HG02884 (cell line): ENCODE measurements around the gene AGBL4.
"Not testable (repeated sequence)": the region's sequence is repeated elsewhere in the genome, so short reads cannot be mapped to it uniquely, and the experiment has no call there.

Source experiments
- ATAC-seq: cut with Tn5 transposase; IDR thresholded peaks from one replicate; pipeline ENCODE4 v1.9.1; 2021; ENCODE audit warnings: mild to moderate bottlenecking, moderate library complexity; ENCODE audit not compliant: unreplicated experiment

Gene AGBL4

DNA sequence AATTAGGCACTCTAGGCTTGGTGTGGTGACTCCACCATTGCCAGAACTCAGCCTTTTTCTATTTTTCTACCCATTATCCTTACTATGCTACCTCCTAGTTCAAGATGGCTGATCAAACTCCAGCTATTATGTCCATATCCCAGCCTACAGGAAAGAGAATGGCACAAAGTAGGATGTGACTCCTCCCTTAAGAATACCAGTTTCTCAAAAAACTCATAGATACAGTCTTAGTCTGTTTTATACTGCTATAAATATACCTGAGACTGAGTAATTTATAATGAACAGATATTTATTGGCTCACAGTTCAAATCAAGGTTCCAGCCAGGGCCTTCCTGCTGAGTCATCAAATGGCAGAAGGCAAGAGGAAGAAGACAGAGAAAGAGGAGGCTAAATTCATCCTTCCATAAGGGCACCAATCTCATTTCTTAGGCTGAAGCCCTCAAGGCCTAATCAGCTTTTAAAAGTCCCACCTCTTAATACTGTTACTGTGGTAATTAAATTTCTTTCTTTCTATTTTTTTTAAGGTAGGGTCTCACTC lies 704.3 kb downstream of the AGBL4 start:
- no peak for ATAC-seq

DNA sequence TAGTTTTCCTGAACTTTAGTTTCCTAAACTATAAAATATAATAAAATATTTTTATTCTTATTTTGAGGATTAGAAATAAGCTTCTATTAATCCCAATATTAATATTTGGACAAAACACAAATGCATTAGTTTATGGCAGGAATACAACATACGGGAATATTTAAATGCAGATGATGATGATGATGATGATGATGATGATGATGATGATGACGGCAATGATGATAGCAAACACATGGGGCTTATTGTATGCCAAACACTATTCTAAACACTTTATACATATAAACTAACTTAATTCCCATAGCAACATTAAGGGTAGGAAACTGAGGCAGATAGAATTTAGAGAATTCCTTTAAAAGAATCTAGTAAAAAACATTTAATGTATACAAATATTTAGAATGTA lies 705.5 kb downstream of the AGBL4 start:
- no peak for ATAC-seq

DNA sequence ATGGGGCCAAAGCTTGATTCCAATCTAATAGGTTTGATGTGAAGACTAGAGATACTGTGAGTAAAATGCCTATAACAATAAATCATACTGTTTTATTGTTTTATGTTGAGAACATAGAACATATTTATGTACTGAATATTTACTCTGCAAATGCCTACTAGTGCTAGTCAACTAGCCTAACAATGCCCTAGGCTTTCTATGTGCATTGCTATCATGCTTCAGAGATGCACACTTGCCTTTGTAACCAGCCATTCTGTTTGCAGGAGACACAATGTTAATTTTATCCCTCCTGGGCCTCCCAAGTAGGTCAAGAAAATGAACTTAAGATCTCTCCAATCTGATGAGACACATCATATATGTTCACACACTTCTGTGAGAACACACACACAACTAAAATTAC lies 716.3 kb downstream of the AGBL4 start:
- no peak for ATAC-seq

DNA sequence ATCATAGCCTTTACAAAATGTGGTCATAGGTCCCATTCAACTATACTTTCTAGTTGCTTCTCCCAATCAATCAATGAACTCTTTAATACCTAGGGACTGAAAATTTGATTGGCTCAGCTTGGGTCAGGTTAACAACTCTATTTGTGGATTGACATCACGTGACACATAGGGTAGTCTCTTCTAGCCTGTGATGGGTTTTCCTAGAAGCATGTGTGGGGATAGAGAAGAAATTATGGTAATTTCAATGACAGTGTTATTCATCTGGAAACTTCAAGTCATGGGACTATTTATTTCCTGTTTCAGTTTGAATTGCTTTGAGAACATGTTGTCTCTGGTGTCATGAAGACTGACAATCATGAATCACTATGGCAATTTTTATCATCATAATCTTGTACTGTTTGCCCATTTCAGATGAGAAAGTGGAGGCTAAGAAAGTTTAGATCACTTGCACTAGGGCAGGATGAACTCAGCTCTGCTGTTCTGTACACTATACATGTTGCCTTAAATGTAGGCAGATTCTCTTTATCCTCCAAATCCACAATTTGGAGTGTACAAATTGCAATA lies 717.2 kb downstream of the AGBL4 start:
- ATAC-seq, result no peak

DNA sequence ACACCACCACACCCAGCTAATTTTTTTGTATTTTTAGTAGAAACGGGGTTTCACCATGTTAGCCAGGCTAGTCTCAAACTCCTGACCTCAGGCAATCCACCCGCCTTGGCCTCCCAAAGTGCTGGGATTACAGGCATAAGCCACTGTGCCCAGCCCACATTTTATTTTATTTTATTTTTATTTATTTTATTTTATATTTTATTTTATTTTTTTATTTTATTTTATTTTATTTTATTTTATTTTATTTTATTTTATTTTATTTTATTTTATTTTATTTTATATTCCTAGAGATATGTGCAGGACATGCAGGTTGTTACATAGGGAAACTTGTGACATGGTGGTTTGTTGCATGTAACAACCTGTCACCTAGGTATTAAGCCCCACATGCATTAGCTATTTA lies 721.4 kb downstream of the AGBL4 start:
- ATAC-seq, result not testable (repeated sequence)

DNA sequence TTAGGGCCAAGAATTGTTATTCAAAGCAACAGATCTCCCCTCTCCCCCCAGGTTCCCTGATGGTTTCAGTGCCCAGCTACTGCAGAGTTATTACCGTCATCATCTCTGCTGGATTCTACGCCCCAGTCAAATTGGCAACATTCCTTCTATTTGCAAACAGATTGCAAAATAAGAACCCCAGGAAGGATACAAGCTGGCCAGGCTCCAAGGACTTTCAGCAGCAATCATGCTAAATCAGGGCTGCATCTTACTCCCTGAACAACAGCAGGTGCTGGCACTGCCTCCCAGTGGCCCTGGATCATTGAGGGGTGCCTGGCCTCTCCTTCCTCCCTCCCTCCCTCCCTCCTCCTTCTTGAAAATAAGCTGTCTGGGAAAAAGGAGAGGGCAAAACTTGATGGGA lies 725.5 kb downstream of the AGBL4 start:
- ATAC-seq, result no peak

DNA sequence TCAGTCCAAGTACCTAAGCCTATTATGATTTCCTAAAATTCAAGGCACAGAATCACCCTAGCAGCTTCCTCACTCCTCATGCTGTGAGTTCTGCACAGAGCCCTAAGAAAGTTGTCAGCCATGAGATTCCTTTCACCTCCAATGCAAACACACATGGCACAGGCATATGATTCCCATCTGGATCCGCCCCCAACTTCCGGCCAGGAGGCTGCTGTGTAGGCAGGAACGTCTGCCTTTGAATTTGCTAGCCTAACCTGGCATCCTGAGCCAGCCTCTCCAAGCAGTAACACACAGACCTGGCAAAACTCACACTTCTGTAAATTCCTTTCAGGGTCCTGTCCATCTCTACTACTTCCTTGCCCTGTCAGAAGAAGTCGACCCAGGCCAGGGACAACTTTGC lies 726.0 kb downstream of the AGBL4 start:
- ATAC-seq, result no peak

DNA sequence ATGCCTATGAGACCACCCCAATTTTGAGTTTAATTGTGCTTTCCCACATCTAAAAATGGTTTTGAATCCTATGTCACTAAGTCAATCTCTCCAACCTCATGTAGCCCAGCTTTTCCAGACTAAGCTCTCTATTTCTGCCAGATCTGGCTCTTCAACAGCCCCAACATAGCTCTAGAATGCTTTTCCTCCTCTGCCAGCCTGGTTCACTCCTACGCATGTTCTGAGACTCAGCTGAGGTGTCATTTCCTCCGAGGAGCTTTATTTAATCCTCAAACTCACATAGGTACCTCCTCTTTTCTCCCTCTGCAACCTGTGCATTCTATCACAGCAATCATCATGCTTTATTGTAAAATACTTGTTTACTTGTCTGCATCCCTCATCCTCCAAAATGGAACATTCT lies 729.2 kb downstream of the AGBL4 start:
- ATAC-seq, result no peak

DNA sequence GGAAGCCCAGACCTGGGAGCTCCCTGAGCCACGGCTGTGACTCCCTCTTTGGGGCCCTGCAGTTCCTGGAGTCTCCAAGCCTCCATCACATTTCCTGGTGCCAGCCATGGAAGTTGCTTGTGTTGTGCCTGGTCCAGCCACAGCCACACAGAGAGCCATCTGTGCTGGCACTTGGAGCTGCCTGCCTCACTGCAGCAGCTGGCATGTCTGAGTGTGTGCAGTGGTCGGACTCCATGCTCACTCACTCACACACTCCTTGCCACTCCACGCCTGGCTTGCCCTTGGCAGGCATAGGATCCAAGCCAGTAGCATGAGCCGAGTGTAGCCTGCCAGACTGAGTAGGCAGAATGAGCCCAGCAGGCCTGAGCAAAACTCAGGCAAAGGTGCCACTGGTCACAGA lies 730.7 kb downstream of the AGBL4 start:
- no peak for ATAC-seq

DNA sequence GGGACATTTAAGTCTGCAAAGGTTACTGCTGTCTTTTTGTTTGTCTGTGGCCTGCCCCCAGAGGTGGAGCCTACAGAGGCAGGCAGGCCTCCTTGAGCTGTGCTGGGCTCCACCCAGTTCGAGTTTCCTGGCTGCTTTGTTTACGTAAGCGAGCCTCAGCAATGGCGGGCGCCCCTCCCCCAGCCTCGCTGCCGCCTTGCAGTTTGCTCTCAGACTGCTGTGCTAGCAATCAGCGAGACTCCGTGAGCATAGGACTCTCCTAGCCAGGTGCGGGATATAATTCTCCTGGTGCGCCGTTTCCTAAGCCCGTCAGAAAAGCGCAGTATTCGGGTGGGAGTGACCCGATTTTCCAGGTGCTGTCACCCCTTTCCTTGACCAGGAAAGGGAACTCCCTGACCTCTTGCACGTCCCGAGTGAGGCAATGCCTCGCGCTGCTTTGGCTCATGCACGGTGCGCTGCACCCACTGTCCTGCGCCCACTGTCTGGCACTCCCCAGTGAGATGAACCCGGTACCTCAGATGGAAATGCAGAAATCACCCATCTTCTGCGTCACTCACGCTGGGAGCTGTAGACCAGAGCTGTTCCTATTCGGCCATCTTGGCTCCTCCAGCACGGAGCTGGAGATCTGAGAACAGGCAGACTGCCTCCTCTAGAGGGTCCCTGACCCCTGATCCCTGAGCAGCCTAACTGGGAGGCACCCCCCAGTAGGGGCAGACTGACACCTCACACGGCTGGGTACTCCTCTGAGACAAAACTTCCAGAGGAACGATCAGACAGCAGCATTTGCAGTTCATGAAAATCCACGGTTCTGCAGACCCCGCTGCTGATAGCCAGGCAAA lies 766.3 kb downstream of the AGBL4 start:
- not testable (repeated sequence) for ATAC-seq

DNA sequence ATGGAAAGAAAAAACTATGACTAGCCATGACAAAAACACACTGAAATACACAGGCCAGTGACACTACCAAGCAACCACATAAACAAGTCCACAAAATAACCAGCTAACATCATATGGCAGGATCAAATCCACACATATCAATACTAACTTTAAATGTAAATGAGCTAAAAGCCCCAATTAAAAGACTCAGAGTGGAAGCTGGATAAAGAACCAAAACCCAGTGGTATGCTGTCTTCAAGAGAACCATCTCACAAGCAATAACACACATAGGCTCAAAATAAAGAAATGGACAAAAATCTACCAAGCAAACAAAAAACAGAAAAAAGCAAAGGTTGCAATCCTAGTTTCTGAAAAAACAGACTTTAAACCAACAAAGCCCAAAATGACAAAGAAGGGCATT lies 770.8 kb downstream of the AGBL4 start:
- ATAC-seq, result no peak

DNA sequence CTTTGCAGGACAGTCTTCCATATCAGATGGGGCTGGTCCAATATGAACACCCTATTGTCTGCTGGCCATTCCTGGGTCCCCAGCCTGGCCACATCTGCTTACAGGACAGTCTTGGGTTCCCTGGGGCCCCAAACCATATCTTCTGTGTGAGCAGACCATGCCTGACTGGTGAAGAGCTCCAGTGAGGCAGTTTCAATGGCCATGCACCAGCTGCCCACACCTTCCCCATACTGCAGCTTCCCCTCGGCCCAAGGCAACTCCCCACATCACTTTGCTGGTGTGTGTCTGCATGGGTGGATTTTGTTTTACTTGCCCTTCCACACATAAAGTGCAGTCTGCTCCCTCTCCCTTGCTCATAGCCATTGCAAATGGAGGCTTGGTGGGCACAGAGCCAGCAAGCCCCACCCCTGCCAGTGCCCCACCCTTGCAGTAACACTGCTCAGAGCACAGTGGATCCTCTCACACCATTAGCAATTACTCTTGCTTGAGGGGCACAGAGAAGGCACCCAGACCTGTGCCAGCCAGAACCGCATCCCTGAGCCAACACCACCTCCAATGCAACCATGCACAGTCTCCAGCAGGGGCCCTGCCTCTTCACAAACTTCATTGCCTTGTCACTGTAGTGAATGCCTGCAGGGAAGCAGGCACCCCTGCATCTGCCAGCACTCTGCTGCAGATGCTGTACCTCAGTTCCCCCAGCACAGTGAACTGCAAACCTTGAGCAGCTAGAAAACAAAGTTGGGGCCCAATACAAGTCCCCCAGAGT lies 772.6 kb downstream of the AGBL4 start:
- no peak for ATAC-seq

DNA sequence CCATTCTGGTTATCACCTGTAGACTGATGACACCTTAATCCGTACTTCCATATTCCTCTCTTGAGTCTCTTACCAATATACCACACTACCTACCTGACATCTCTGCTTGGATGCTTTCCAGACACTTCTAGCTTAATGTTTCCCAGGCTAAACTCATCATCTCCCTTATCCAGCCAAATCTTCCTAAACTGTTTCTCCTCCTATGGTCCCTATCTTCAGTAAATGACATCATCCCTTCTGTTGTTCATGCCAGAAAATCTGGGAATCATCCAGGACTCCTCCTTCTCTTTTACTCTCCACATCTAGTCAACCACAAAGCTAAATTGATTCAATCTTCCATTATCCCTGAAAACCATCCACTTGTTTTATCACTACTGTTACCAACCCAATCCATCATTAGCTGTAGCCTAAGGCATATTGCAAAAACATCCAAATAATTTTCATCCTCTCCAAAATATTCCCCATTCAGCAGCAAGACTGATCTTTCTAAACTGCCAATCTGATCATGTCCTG lies 783.0 kb downstream of the AGBL4 start:
- ATAC-seq, result no peak

DNA sequence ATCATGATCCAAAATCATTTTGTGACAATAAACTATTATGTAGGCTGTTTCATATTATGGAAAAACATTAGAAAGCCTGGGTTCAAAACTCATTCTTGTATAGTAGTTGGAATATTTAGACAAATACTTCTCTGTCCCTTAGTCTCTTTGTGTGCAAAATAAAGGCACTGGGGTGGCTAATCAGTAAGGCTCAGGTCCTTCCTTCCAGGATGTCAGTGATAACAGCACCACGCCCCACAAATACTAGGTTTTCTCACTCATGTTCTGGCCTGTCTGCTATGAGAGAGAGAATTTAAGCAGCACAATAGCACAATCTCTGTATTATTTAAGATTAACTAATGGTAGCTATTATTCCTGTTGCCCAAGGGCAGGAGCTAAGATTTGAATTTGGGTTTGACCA lies 788.8 kb downstream of the AGBL4 start:
- ATAC-seq, result no peak

DNA sequence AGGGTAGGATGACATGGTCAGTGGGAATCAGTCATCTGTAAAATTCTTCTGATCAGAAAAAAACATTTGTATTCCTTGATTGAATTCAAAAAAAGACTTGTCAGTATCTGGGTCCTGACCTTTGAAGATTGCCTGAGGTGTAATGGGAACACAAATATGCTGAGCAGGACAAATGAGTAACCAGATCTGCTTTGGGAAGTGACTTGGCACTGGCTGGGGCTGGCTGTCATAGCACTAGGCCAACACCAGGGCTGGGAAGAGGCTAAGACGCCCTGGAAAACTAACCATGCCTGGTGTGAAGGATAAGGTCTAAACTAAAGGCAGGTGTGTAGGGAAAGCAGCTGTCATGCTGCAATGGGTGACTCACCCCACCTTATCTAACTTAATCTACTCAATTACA lies 794.2 kb downstream of the AGBL4 start:
- ATAC-seq, result no peak

DNA sequence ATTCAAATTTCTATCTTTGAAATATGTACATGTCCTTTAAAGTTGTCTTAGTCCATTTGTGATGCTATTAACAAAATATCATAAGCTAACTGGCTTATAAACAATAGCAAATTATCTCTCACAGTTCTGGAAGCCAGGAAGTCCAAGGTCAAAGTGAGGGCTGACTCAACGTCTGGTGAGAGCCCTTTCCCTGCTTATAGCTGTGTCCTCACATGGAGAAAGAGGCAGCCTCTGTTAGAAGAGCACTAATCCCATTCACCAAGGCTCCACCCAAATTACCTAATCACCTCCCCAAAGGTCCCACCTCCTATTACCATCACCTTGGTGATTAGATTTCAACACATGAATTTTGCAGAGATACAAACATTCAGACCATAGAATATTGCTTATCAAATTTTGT lies 797.0 kb downstream of the AGBL4 start:
- ATAC-seq, result no peak

DNA sequence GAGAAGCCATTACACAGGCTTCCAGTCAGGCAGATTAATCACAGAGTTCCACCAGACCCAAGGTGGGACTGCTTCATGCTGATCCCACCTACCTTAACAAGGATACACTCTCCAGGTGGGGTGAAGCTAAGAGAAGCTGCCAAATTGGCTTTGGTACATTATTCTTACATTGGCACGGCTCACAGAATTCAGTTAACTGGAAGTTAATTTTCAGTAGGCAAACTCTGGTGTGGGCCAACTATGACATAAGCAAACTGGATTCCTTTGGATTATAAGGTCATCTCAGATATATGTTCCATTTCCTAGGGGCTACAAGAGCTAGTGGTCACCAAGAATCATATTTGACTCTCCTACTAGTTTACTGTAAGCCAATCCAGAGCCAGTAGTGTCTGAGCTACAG lies 798.3 kb downstream of the AGBL4 start:
- no peak for ATAC-seq

DNA sequence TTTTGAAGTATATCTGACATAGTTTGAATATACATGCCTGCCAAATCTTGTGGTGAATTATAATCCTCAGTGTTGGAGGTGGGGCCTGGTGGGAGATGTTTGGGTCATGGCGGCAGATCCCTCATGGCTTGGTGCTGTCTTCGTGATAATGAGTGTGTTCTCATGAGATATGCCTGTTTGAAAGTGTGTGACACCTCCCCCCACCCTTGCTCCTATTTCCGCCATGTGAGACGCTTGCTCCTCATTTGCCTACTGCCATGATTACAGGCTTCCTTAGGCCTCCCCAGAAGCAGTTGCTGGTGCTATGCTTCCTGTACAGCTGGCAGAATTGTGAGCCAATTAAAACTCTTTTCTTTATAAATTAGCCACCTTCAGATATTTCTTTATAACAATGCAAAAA lies 810.5 kb downstream of the AGBL4 start:
- ATAC-seq, result no peak

DNA sequence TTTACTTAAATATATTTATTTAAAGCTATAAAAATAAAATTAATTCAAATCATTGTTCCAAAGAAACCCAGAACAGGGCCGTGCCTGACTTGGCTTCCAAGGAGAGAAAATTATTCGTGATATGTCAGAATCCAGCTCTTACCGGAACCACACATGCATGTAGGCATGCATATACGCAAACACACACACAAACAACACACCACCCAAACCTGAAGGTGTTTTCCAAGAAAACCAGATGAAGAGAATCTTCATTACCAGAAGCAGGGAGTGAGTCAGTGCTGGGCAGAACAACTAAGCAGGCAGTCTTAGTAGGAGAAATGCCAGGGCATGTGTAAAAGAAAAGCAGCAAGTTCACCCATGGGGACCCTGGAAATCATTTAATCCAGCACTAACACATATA lies 815.0 kb downstream of the AGBL4 start:
- ATAC-seq, result no peak

DNA sequence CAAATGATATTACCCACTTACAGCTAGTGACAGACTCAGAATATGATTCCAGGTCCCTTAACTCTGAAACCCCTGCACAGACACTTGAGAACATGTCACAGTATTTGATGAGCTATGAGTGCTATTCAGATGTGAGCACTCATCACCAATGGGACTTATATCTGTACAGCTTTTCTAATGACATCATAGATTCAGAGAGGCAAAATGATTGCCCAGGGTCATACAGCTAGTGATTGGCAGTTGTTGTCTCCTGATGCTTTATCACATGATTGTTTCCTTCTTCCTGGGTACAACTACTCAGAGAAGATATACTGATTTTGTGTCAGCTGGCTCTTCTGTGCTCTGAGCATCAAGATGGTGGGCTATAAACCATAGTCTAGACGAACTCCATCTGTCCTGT lies 819.0 kb downstream of the AGBL4 start:
- no peak for ATAC-seq

DNA sequence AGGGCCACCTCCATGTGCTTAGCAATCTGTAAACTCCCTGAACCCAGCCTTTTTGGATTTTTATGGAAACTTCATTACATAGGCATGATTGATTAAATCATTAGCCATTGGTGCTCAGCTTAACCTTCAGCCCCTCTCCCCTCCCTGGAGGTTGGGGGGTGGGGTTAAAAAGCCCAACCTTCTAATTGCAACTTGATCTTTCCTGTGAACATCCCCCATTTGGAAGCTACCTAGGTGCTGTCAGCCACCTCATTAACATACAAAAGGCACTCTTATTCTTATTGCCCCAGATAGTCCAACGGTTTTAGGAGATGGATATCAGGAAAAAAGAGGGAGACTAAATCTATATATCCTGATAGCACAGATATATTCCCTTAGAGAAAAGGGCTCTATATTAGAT lies 823.0 kb downstream of the AGBL4 start:
- ATAC-seq, result no peak

DNA sequence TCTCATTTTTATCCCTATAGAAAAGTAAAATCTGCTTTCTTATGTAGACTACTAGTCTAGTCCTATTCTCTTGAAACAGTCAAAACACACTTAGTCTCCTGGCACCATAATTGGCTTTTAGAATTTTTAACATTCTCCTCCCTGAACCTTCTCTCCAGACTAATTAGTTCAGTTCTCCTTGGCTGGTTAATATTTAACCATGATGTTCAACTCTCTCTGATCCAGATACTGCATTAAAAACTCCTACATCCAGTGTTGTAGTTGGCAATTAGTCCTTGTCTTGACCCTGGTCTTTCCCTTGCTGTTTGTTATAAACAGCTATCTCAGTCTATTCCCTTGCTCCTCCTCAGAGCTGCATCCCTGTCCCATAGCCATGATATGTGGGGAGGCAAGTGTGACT lies 824.2 kb downstream of the AGBL4 start:
- ATAC-seq, result no peak
